A673 (cell line): ENCODE results near the gene AP1AR.

ENCODE experiments used
- EZH2 ChIP-seq: fragments of 200-600 bp; sonication (generic); IDR thresholded peaks from 2 replicates; pipeline ENCODE4 v1.6.1; 2017; ENCODE audit warnings: borderline replicate concordance, low read depth, mild to moderate bottlenecking, mixed read lengths, antibody characterized with exemption, low read length; ENCODE audit not compliant: poor library complexity, severe bottlenecking
- TF ChIP-seq, protein P1 (sequence below): fragments of 300-800, 200-600 bp; sonication (generic); conservative IDR thresholded peaks from 2 replicates; pipeline ENCODE4 v1.5.1; 2017; ENCODE audit warnings: low read depth, mild to moderate bottlenecking, antibody characterized with exemption, low read length, moderate library complexity, mixed read lengths

DNA sequence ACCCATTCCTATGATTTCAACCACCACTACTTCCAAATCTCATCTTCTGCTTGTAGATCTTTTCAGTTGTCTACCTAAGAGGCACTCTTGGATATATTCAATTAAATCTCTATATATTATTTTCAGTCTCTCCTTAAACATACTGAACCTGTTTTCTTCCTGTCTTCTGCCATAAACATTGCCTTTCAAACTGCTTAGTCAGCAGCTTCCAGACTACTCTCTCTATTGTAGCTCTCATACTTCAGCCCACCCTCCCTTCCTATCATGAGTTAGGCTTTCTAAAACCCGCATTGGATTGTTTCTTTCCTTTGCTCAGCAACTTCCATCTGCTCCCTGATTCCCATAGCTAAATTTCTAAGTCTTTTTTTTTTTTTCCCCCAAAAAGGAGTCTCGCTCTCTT is 4.5 kb downstream of the AP1AR start:
- TF ChIP-seq, protein P1, sequence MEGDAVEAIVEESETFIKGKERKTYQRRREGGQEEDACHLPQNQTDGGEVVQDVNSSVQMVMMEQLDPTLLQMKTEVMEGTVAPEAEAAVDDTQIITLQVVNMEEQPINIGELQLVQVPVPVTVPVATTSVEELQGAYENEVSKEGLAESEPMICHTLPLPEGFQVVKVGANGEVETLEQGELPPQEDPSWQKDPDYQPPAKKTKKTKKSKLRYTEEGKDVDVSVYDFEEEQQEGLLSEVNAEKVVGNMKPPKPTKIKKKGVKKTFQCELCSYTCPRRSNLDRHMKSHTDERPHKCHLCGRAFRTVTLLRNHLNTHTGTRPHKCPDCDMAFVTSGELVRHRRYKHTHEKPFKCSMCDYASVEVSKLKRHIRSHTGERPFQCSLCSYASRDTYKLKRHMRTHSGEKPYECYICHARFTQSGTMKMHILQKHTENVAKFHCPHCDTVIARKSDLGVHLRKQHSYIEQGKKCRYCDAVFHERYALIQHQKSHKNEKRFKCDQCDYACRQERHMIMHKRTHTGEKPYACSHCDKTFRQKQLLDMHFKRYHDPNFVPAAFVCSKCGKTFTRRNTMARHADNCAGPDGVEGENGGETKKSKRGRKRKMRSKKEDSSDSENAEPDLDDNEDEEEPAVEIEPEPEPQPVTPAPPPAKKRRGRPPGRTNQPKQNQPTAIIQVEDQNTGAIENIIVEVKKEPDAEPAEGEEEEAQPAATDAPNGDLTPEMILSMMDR: no peak
- TF ChIP-seq EZH2: no peak
